ENCODE measurements around the gene LIMCH1.
A peak's percentile ranks its signal among the peaks of the same experiment; 100 is the strongest.

DNA sequence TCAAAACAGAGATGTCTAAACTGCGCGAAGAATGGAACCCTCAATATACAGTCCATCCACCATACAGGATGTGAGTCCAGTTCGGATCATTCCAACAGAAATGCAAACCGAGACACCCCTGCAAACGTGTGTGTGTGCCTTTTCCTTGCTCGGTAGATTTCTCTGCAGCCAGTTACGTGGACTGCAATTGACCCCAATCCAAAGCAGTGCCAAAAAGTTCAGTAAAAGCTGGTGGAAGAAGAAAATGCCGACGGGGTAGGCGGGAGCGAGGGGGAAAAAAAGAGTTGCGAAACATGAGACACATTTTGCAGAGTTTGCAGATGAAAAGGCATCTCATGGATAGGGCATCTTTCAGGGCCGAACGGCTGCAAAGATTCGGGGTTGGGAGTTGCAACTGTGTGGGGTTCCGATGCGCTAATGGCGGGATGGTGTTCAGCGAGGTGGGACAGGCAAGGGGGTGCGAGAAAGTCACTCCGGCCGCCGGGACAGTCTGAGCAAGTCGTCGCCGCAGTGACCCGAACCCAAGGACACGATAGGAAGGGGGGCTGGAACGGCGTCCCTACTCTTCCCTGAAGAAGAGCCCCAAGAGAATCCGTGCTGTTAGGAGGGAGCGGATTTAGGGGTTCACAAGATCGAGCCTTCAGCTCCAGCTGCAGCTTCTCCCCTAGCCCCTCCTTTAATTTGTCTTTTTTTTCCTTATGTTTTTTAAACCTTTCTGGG lies 206.8 kb downstream of the LIMCH1 start:
- peak; percentile 58 for TF ChIP-seq EZH2 (IDR thresholded peaks at IDR 0.05)
- no peak for TF ChIP-seq POLR2AphosphoS5 (IDR thresholded peaks at IDR 0.05; ENCODE audit: borderline replicate concordance, low read depth, low read length)
- TF ChIP-seq FOXP2 (optimal IDR thresholded peaks at IDR 0.05; ENCODE audit: control extremely low read depth, extremely low read length, insufficient read depth) = no peak
